HUDEP-2 (cell line): Measurements from ENCODE around the gene LRRC3.

Source experiments
- DNase-seq, 76 experiments: peaks; one replicate each; lab custom pipeline; 2025; ENCODE audit not compliant: unreplicated experiment in 76 of 76; lab: John Stamatoyannopoulos, UW

LRRC3 gene

GRCh38 chr21:44438531-44439210 lies 16.6 kb upstream of the LRRC3 start:
- no peak for DNase-seq

- DNase-seq = no peak
These were observed 16.1 kb upstream of the LRRC3 start for GRCh38 chr21:44439211-44439600.

DNA sequence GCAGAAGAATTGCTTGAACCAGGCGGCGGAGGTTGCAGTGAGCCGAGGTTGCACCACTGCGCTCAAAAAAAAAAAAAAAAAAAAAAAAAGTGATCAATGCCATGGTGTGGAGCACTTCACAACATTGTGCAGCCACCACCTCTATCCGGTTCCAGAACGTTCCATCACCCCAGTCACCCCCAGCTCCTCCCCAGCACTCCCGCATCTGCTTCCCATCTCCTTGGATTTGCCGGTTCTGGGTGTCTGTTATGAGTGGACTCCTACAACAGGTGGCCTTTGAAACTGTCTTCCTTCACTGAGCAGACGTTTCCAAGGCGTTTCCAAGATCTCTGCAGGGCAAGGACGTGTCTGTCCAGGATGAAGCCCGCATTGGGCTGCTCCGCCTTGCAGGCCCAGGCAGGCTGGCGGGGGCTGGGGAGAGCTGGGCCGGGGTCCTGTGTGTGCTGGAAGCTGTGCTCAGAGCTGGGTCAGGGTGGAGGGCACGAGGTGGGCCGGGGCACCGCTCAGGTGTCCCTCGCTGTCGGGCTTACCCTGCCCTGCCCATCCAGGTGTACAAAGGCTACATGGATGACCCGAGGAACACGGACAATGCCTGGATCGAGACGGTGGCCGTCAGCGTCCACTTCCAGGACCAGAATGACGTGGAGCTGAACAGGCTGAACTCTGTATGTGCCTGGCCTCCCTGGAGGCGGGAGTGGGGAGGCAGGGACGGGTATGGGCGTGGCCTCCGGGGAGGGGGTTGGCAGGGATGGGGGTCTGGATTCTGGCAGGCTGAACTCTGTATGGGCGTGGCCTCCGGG lies 14.9 kb upstream of the LRRC3 start:
- DNase-seq = no peak

DNA sequence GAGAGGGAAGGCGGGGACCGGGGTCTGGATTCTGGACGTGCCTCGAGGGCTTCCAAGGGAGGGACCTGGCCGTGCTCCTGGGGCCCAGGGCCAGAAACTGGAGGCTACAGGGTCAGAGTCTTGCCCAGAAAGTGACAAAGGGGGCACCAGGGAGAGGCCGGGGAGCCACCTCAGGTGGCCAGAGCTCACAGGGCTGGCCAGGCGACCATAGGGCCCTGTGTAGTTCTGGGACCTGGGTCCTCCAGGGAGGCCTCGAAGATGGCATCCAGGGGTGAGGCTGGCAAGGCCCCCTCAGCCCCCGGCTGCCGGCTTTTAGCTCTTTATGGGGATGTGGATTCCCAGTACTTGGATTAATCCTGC lies 14.3 kb upstream of the LRRC3 start:
- DNase-seq = no peak

GRCh38 chr21:44441581-44442265 lies 13.6 kb upstream of the LRRC3 start:
- DNase-seq = no peak

DNA sequence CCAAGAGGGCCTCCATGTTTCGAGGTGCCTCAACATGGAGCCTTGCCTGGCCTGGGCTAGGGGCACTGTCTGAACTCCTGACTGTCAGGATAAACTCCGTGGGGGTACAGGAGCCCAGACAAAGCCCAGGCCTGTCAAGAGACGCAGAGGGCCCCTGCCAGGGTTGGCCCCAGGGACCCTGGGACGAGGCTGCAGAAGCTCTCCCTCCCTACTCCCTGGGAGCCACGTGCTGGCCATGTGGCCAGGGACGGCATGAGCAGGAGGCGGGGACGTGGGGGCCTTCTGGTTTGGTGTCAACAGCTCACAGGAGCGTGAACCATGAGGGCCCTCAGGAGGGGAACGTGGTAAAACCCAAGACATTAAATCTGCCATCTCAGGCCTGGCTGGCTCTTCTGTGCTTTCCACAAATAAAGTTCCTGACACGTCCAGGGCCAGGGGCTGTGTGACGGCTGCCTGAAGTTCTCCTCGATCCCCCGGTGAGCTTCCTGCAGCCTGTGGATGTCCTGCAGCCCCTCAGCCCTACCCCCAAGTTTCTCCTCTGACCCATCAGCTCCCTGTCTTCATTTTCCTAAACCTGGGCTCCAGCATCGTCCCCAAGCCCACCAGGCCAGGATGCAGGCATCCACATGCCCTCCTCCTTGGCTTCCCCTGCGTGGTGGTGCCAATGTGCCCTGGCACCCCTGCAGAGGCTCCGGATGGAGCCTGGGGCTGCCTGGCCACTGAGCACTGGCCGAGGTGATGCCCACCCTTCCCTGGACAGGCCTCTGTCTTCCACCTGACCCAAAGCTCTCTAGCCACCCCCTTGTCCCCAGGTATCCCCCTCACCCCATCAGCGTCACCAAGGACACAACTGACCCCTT lies 12.8 kb upstream of the LRRC3 start:
- no peak for DNase-seq

DNA sequence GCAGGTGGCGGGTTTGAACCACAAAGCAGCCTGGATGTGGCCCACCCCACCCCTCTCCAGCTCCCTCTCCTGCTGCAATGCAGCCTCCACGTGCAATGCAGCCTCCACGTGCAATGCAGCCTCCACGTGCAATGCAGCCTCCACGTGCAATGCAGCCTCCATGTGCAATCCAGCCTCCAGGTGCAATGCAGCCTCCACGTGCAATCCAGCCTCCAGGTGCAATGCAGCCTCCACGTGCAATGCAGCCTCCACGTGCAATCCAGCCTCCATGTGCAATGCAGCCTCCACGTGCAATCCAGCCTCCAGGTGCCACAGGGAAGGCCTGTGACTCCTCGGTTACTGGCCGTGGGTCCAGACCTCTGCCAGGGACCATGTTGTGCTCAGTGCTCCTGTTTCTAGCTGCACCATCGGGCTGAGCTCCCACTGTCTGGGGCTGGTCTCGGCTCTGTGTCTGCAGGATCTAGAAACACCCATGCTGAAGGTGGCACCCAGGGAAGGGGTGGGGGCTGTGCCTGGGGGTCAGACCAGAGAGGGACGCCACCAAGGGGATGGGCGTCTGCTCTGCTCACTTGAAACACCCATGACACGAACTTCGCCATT lies 11.9 kb upstream of the LRRC3 start:
- DNase-seq = no peak

GRCh38 chr21:44443891-44444285 lies 11.4 kb upstream of the LRRC3 start:
- DNase-seq = no peak

GRCh38 chr21:44444286-44444931 lies 10.9 kb upstream of the LRRC3 start:
- no peak for DNase-seq

DNA sequence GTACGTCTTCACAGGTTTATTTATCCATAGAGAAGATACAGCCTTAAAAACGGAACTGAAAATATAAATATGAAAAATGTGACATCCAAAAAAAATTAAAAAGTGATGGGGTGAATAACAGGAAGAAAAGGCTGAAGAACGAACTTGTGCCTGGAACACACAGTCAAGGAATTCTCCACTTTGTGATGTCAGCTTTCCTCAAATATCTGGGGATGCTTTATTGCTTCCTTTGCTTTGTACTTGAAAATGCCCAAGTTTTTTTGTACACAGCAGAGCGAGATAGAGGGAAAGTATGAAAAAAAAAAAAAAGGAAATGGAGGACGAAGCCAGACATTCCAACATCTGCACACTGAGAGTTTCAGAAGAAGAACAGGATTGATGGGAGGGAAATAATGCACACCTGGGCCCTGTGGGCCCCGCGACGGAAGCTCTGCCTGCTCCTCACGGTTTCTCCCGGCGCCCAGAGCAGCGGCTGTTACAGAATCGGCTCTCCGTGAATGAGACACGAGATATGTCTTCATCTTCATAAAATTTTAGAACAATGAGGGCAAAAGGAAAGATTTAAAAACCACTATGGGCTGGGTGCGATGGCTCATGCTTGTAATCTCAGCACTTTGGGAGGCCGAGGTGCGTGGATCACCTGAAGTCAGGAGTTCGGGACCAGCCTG lies 10.0 kb upstream of the LRRC3 start:
- no peak for DNase-seq

DNA sequence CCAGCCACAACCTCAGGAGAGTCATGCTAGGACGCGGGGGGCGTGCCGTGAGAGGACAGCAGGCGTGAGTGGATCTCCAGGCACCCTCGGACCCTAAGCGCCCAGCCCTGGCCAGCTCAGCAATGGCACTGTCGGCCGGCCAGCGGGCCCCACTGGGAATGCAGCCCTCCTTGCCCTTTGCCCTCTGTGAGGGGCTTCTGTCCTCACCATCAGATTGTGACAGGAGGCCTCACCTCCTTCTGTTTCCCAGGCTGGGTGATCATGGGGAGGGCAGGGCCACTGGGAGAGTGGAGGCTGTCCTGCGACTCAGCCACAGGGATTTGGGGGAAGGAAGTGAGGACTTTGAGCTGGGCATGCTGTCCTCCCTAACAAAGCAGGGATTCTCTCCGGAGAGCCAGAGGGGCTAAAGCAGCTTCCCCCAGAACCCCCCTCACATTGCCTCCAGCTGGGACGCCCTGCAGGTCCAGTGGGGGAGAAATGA lies 6.6 kb upstream of the LRRC3 start:
- no peak for DNase-seq

- DNase-seq = no peak
These were observed 5.6 kb upstream of the LRRC3 start for GRCh38 chr21:44449473-44450363.

DNA sequence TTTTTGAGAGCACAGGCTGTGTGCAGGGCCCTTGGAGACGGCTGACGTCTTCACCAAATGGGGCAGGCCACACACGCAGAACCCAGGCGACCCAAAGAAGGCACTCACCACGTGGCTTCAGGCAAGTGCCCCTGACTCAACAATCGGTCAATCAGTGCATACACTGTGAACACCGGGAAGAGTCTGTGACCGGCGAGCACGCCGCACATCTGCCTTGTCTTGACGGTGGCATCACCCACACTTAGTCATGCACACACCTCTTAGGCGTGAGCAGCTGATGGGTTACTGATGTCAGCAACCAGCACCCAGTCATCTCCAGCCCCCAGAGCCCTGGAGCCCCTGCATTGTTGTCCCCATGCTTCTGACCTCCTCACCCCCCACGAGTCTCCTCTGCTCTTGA lies 4.9 kb upstream of the LRRC3 start:
- DNase-seq = no peak

DNA sequence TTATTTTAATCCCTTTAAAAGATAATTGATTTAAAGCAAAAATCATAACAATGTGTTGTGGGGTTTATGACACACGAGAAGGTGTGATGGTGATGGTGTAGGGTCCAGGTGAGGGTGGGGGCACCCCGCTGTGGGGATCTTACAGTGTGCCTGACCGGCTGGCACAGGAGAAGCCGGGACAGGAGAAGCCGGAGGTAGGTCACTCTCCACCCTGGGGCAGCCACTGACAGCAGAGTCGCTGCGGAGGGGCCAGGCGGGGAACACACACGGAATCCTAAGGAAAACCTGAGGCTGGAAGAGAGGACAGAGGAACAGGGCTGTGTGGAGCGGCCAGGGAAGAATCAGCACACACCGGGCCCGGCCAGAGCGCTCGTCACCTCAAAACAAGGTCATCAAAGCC lies 4.3 kb upstream of the LRRC3 start:
- no peak for DNase-seq

GRCh38 chr21:44453120-44453519 lies 2.2 kb upstream of the LRRC3 start:
- DNase-seq = no peak

DNA sequence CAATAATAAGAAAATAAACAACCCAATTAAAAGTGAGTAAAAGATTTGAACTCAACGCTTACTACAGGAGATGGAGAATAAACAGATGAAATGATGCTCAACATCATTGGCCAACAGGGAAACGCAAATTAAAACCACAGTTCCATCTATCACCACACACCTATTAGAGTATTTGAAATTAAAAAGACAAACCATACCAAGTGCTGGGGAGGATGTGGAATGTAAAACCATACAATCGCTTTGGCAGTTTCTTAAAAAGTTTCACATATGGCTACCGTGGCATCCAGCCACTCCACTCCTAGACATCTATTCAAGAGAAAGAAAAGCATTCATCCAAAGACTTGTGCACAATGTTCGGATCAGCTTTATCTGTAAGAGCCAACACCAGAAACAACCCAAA lies 1.3 kb upstream of the LRRC3 start:
- no peak for DNase-seq

DNA sequence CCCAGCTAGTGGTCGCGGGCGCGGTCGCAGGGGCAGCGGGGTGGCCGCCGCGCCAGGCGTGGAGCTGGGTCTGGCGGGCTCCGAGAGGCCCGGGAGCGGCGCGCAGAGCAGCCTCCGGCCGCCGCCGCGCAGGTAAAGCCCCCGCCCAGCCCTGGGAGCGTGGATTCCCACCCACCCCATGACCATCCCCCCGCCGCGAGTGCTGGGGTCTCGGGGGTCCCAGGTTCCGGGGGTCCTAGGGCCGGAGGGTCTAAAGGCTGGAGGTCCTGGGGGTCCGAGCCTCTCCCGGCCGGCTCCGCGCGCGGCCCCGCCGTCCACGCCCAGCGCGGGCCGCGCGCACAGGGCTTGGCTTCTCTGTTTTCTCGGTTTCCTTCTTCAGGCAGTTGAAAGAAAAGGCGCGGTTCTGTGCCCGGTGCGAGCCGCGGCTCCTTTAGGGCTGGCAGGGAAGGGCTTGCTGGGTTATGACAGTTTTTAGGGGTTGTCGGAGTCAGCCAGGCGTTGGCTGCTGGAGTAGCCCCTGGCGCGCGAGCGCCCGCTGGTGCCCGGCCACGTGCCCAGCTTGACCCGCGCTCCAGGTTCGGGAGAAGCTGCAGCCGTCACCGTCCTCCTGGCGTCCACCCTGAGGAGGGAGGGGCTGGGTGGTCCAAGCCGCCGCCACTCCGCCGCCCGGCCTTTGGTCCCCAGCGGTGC lies 359 bp downstream of the LRRC3 start:
- DNase-seq = peak in 43 of 76 experiments; percentile 4 to 56 (median 31)
